ENCODE results near the gene CBFB.

The CBFB gene

GRCh38 chr16:67098599-67098998, 69.7 kb downstream of the CBFB start:
- Histone ChIP-seq H3K79me2 (ENCODE audit: insufficient read depth, low read length) (peaks cover 13% of the 10 kb centered on the region), H4K20me1 (ENCODE audit: insufficient read depth, low read length) (no peaks in the 10 kb centered on the region; the same call in 1 of the 2 replicates), H3K4me1 (ENCODE audit: insufficient read depth, low read length) (no peaks in the 10 kb centered on the region), H3K9ac (ENCODE audit: low read depth, low read length) (no peak overlapping the region), H3K27me3 (ENCODE audit: insufficient read depth, low read length, poor library complexity) (no peaks in the 10 kb centered on the region), H3K27ac (ENCODE audit: low read length) (no peak overlapping the region), H2AFZ (ENCODE audit: low read depth, low read length) (no peak overlapping the region), H3K4me2 (ENCODE audit: insufficient read depth, low read length) (no peak overlapping the region), H3K36me3 (ENCODE audit: insufficient read depth, low read length) (peaks cover 50% of the 10 kb centered on the region), H3K9me3 (ENCODE audit: insufficient read depth, low read length, severe bottlenecking) (no peaks in the 10 kb centered on the region), H3K4me3 (ENCODE audit: low read depth in 1 of 2, low read length in 2 of 2) (no peak overlapping the region)
- ATAC-seq (ENCODE audit: insufficient read depth, low read depth) (no peak), DNase-seq (no peak)
- TF ChIP-seq CTCF (IDR thresholded peaks at IDR 0.05; ENCODE audit: borderline replicate concordance, extremely low read depth, low read length, poor library complexity, severe bottlenecking), result no peak
- no peak for TF ChIP-seq EZH2 (IDR thresholded peaks at IDR 0.05; ENCODE audit: borderline replicate concordance, low read depth, low read length, severe bottlenecking)

GRCh38 chr16:67100569-67101310, 71.8 kb downstream of the CBFB start:
- no peak overlapping the region for H3K9ac ChIP-seq (ENCODE audit: low read depth, low read length)
- DNase-seq, result no peak
- H4K20me1 ChIP-seq (ENCODE audit: insufficient read depth, low read length), result no peaks in the 10 kb centered on the region; the same call in 1 of the 2 replicates
- no peaks in the 10 kb centered on the region for H3K9me3 ChIP-seq (ENCODE audit: insufficient read depth, low read length, severe bottlenecking)
- no peak overlapping the region for H3K4me3 ChIP-seq (ENCODE audit: low read depth in 1 of 2, low read length in 2 of 2)
- H3K27me3 ChIP-seq (ENCODE audit: insufficient read depth, low read length, poor library complexity), result no peaks in the 10 kb centered on the region
- no peak for ATAC-seq (ENCODE audit: insufficient read depth, low read depth)
- peaks cover 39% of the 10 kb centered on the region for H3K36me3 ChIP-seq (ENCODE audit: insufficient read depth, low read length)
- no peaks in the 10 kb centered on the region for H3K4me1 ChIP-seq (ENCODE audit: insufficient read depth, low read length)
- H3K4me2 ChIP-seq (ENCODE audit: insufficient read depth, low read length), result no peak overlapping the region
- no peak overlapping the region for H3K27ac ChIP-seq (ENCODE audit: low read length)
- no peaks in the 10 kb centered on the region for H3K79me2 ChIP-seq (ENCODE audit: insufficient read depth, low read length)
- no peak overlapping the region for H2AFZ ChIP-seq (ENCODE audit: low read depth, low read length)
- TF ChIP-seq CTCF (IDR thresholded peaks at IDR 0.05; ENCODE audit: borderline replicate concordance, extremely low read depth, low read length, poor library complexity, severe bottlenecking) (peak; percentile 45), EZH2 (IDR thresholded peaks at IDR 0.05; ENCODE audit: borderline replicate concordance, low read depth, low read length, severe bottlenecking) (no peak)

GRCh38 chr16:67101311-67102082, 72.5 kb downstream of the CBFB start:
- no peak overlapping the region for H3K9ac ChIP-seq (ENCODE audit: low read depth, low read length)
- ATAC-seq (ENCODE audit: insufficient read depth, low read depth), result no peak
- H2AFZ ChIP-seq (ENCODE audit: low read depth, low read length), result no peak overlapping the region
- no peak overlapping the region for H3K27ac ChIP-seq (ENCODE audit: low read length)
- no peak overlapping the region for H3K4me2 ChIP-seq (ENCODE audit: insufficient read depth, low read length)
- peaks cover 39% of the 10 kb centered on the region for H3K36me3 ChIP-seq (ENCODE audit: insufficient read depth, low read length)
- H3K27me3 ChIP-seq (ENCODE audit: insufficient read depth, low read length, poor library complexity), result no peaks in the 10 kb centered on the region
- no peak for DNase-seq
- H3K4me3 ChIP-seq (ENCODE audit: low read depth in 1 of 2, low read length in 2 of 2), result no peak overlapping the region
- no peaks in the 10 kb centered on the region for H3K79me2 ChIP-seq (ENCODE audit: insufficient read depth, low read length)
- TF ChIP-seq EZH2 (IDR thresholded peaks at IDR 0.05; ENCODE audit: borderline replicate concordance, low read depth, low read length, severe bottlenecking) (no peak), CTCF (IDR thresholded peaks at IDR 0.05; ENCODE audit: borderline replicate concordance, extremely low read depth, low read length, poor library complexity, severe bottlenecking) (no peak)
- H3K4me1 ChIP-seq (ENCODE audit: insufficient read depth, low read length), result no peaks in the 10 kb centered on the region
- H4K20me1 ChIP-seq (ENCODE audit: insufficient read depth, low read length), result no peaks in the 10 kb centered on the region; the same call in 1 of the 2 replicates
- no peaks in the 10 kb centered on the region for H3K9me3 ChIP-seq (ENCODE audit: insufficient read depth, low read length, severe bottlenecking)
